ENCODE measurements around the gene ARPC1B.

- TF ChIP-seq NANOG (IDR thresholded peaks at IDR 0.05; ENCODE audit: borderline replicate concordance), result no peak
- no peak for TF ChIP-seq CTCF (conservative IDR thresholded peaks at IDR 0.05; ENCODE audit: low read depth in 2 of 2)
- no peak for TF ChIP-seq EZH2 (IDR thresholded peaks at IDR 0.05; ENCODE audit: low read depth, unreplicated experiment)
- TF ChIP-seq REST (IDR thresholded peaks at IDR 0.05; ENCODE audit: unreplicated experiment), result no peak
- no peak for TF ChIP-seq POLR2AphosphoS5 (IDR thresholded peaks at IDR 0.05; ENCODE audit: low read depth)
- TF ChIP-seq EZH2phosphoT487 (IDR thresholded peaks at IDR 0.05; ENCODE audit: unreplicated experiment), result no peak
- TF ChIP-seq ETS1 (IDR thresholded peaks at IDR 0.05), result no peak
- no peak for TF ChIP-seq CREB1 (CRISPR knock-in tag; IDR thresholded peaks at IDR 0.05; ENCODE audit: low read depth)
- no peak for TF ChIP-seq JUNB (IDR thresholded peaks at IDR 0.05; ENCODE audit: unreplicated experiment)
- no peak for TF ChIP-seq ZNF331 (CRISPR knock-in tag; IDR thresholded peaks at IDR 0.05; ENCODE audit: low read depth)
- TF ChIP-seq ZNF462 (CRISPR knock-in tag; IDR thresholded peaks at IDR 0.05), result no peak
- no peak for TF ChIP-seq STAT1 (IDR thresholded peaks at IDR 0.05; ENCODE audit: unreplicated experiment)
- no peak for TF ChIP-seq ZNF114 (CRISPR knock-in tag; IDR thresholded peaks at IDR 0.05)
Measured at GRCh38 chr7:99389772-99390171, 15.2 kb downstream of the ARPC1B start.

All from GM23338 (cell line).